HG03457 (cell line): Measurements from ENCODE around the gene GOLGA6L25.
"Not testable (repeated sequence)": the region's sequence is repeated elsewhere in the genome, so short reads cannot be mapped to it uniquely, and the experiment has no call there.

ENCODE experiments used
- ATAC-seq: cut with Tn5 transposase; IDR thresholded peaks from one replicate; pipeline ENCODE4 v1.9.1; 2021; ENCODE audit warnings: moderate number of reproducible peaks; ENCODE audit not compliant: unreplicated experiment

GOLGA6L25 gene

GRCh38 chr15:28553268-28553667 lies at the start of gene GOLGA6L25:
Gene GOLGA6L25 (plus strand): TSS chr15:28553568. CDS start chr15:28553629, 61 bp downstream.
- not testable (repeated sequence) for ATAC-seq

GRCh38 chr15:28508217-28508889 lies 45.0 kb upstream of the GOLGA6L25 start:
- not testable (repeated sequence) for ATAC-seq

- not testable (repeated sequence) for ATAC-seq
Observed at GRCh38 chr15:28514128-28514527, 39.2 kb upstream of the GOLGA6L25 start.

- not testable (repeated sequence) for ATAC-seq
Observed at GRCh38 chr15:28515208-28515607, 38.2 kb upstream of the GOLGA6L25 start.

GRCh38 chr15:28532954-28533353 lies 20.4 kb upstream of the GOLGA6L25 start, which contains the start of gene GOLGA8G:
Gene GOLGA8G (minus strand): TSS chr15:28532971. CDS start chr15:28532909, 62 bp downstream.
- ATAC-seq = not testable (repeated sequence)

GRCh38 chr15:28573351-28573750 lies 20.0 kb downstream of the GOLGA6L25 start:
- not testable (repeated sequence) for ATAC-seq

GRCh38 chr15:28588977-28589606 lies 35.7 kb downstream of the GOLGA6L25 start:
- ATAC-seq = not testable (repeated sequence)

GRCh38 chr15:28589769-28590168 lies 36.4 kb downstream of the GOLGA6L25 start:
- ATAC-seq = not testable (repeated sequence)

- ATAC-seq = not testable (repeated sequence)
Observed at GRCh38 chr15:28592395-28592794, 39.0 kb downstream of the GOLGA6L25 start.

- ATAC-seq = not testable (repeated sequence)
Observed at GRCh38 chr15:28593424-28594129, 40.2 kb downstream of the GOLGA6L25 start.

- ATAC-seq = not testable (repeated sequence)
Observed at GRCh38 chr15:28597471-28597870, 44.1 kb downstream of the GOLGA6L25 start.

GRCh38 chr15:28598209-28598608 lies 44.8 kb downstream of the GOLGA6L25 start:
- ATAC-seq = not testable (repeated sequence)

GRCh38 chr15:28602152-28602551 lies 48.8 kb downstream of the GOLGA6L25 start:
- not testable (repeated sequence) for ATAC-seq
